GM19240 (cell line): ENCODE results near the gene CPTP.

Source experiments
- DNase-seq: peaks from one replicate; pipeline ENCODE4 v3.0.0; 2011; ENCODE audit warnings: low spot score; ENCODE audit not compliant: insufficient read length

CPTP gene

DNA sequence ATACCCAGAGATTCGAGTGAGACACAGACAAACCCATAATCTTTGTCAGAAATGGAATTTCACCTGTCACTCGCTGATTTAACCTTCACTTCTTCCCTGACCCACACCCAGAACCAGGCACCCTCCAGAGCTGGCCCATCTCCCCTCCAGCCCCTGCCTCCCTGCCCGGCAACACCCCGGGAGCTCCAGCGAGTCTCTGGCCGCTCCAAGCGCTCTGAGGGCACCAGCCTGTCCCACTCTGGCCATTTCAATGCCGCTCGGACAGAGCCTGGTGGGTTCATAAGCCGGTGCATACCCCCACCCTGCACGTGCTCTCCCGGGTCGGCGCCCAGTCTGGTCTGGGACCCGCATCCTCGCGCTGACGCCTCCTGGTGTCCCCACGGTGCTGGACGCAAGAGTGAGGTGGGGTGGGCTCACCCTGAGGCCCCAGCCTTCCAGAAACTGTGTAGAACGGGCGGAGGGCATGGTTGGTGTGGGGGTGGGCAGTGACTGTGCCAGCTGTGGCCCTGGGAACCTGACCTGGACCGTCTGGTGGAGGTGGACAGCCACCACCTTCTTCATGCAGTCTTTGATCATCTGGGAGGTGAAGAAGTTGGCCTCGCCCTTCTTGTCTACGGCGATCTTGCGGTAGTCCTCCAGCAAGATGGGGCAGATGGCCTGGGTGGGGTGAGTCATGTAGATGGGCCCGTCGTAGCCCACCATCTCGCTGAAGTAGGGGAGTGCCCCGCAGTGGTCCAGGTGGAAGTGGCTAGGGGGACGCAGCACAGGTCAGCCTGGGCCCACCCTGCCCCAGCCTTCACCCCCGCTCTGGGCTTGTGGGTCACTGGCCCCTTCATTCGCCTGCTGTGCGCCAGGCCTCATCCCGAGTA, 5.6 kb upstream of the CPTP start:
- DNase-seq, result no peak

DNA sequence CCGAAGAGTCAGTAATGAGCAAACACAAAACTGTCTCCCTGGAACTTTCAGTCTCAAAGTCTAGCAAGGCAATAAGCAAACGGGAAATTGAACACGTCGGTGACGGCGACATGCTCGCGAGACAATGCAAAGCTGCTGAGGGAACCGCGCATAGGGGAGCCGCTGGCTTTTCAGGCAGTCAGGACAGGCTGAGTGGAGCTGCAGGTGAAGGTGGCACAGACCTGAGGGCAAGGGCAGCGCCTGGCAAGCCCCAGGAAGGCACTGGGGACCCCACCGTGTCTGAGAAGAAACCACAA, 5.0 kb upstream of the CPTP start:
- no peak for DNase-seq

DNA sequence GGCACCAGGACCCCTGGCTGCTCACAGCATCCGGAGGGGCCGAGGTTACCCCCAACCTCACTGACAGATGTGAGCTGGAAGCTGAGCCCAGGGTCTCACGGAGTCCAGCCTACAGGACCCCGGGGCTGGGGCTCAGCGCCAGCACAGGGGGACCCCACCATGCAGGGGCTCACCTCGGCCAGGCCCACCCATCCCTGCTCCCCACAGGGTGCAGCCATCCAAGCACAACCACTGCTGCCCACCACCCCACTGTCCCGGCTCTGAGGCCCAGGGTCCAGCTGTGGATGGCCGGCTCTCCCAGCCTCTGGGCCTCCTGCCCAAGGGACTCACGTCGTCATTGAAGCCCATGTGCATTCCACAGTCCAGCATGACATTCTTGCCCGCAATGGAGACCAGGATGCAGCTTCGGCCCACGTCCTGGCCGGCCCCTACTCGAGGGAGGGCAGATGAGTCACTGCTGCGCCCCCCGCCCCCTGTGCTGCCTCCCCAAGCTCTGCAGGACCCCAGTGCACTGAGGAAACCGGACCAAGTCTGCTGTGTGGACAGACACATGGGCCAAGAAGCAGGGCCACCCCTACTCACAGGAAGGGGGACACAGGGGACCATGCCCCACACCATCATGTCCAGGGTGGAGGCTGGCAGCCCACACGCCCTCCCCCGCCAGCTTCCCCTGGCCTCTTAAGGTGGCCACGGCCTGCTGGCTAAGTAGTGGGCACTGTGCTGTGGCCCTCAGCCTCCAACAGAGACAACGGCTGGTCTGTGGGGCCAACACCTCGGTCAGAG, 3.7 kb upstream of the CPTP start:
- DNase-seq, result no peak

DNA sequence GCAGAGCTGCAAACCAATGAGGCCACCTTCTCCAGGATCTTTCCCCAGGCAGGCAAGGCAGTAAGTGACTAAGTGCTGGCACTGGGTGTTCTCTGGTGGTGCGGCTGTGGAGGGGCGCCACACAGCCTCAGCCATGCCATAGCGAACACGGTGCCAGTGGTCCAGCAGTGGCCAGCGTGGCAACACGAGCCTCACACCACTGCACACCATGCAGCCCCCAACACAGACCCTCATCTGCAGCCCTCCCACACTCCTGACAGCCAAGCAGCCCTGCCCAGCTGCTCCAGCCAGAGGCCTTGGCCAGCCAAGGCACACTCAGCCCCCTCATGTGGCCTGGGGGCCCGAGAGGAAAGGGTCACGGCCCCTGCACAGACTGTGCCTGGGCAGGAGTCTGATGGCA, 3.1 kb upstream of the CPTP start:
- DNase-seq, result no peak

DNA sequence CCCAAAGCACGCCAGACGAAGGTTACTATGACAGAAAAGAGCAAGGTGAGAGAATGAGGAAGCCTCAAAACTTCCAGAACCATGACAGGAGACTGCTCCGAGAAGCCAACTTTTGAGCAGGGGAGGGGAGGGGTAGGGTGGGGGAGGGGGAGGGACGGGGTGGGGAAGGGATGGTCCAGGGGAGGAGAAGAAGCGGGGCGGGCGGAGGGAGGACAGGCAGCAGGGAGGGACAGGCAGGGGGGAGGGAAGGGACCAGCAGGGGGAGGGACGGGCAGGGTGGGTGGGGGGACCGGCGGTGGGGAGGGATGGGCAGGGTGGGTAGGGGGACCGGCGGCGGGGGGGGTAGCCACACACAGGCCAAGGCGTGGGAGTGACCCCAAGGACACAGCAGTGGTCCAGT, 2.2 kb upstream of the CPTP start:
- no peak for DNase-seq

DNA sequence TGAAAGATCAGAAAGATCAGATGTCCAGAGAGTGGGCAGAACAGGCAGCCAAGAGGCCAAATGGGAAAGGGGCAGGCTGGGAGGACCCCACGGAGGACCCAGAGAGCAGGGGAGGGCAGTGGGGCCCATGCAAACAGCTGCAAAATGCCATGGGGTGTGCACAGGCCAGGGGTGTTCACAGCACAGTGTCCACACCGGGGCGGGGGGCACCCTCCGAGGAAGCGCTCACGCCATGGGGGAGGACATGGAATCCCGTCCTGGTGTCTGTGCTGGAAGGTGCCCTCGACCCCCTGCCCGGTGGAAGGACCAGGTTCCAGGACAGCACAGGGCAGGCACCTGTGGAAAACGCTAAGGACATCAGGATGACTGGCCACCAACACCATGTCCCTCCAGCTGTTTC, 1.6 kb upstream of the CPTP start:
- DNase-seq, result no peak

DNA sequence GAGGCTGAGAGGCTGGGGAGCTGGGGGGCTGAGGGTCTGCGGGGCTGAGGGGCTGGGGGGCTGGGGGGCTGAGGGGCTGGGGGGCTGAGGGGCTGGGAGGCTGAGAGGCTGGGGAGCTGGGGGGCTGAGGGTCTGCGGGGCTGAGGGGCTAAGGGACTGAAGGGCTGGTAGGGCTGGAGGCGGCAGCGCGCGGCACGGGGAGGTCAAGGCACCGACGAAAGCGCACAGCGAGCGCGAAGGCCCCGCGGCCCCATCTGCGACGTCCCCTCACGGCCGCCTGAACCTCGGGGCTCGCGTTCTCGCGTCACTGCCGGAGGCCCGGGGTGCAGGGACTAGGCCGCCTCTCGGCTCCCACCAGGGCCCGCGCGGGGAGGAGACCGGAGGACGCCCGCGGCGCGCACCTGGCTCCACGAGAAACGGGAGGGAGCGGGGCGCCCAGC, 498 bp upstream of the CPTP start:
- DNase-seq, result no peak

DNA sequence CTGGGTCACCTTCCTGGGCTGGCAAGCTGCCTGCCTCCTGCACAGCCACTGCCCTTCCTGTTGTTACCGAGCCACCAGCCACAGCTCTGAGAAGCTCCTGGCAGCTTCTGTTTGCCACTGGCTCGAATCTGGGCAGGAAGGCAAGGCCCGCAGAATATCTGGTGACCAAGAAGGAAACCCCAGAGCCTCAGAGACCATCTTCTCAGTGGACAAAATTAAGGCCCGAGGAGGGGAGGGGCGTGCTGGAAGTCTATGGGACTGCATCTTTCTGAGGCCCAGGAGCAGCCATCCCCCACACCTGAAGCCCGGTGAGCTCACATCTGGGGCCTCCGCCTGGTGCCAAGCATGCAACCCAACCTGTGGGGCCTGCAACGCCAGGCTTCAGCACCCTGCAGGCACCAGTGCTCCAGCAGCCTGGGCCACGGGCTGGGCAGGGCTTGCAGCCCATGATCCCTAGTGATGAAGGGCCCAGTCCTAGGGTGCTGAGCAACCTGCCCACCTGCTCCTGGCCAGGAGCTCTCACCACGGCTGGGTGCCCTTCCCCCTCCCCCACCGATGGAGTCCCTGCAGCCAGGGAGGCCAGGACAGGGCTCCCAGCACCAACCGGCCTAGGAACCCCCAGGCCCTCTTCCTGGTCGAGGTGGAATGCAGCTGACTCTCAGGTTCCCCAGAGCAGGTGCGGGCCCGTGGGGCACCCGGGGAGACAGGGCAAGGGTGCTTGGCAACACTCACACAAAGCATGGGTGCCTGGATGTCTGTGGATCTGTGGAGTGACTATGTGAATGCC, 879 bp downstream of the CPTP start:
- no peak for DNase-seq

DNA sequence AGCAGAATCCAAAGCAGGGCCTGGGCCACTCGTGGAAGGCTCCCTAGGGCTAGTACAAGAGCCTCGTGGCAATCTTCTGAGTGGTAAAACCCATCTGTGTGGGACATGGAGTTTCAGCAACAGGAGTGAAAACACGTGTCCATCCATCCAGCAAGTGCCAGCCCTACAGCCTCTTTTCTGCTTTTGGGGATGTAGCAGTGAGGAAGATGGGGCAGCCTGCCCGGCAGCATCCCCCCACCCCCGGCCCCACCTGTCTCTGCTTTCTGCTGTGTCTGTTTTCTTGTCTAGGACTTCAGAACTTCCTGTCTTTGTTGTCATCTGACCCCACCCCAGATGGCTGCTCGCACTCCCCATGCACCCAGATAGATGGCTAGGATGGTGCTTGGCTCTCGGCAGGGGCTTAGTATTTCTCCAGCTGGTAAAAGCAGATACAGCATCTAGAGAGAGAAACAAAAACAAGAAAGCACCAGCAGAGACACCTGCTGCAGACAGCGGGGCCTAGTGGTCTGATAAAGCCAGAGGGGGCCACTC, 1.5 kb downstream of the CPTP start:
- DNase-seq, result no peak

DNA sequence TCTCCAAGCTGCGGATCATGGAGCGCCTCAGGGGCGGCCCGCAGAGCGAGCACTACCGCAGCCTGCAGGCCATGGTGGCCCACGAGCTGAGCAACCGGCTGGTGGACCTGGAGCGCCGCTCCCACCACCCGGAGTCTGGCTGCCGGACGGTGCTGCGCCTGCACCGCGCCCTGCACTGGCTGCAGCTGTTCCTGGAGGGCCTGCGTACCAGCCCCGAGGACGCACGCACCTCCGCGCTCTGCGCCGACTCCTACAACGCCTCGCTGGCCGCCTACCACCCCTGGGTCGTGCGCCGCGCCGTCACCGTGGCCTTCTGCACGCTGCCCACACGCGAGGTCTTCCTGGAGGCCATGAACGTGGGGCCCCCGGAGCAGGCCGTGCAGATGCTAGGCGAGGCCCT, 2.7 kb downstream of the CPTP start:
- DNase-seq, result no peak

DNA sequence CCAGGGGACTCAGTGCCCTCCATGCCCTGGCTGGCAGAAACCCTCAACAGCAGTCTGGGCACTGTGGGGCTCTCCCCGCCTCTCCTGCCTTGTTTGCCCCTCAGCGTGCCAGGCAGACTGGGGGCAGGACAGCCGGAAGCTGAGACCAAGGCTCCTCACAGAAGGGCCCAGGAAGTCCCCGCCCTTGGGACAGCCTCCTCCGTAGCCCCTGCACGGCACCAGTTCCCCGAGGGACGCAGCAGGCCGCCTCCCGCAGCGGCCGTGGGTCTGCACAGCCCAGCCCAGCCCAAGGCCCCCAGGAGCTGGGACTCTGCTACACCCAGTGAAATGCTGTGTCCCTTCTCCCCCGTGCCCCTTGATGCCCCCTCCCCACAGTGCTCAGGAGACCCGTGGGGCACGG, 3.7 kb downstream of the CPTP start:
- DNase-seq, result no peak

DNA sequence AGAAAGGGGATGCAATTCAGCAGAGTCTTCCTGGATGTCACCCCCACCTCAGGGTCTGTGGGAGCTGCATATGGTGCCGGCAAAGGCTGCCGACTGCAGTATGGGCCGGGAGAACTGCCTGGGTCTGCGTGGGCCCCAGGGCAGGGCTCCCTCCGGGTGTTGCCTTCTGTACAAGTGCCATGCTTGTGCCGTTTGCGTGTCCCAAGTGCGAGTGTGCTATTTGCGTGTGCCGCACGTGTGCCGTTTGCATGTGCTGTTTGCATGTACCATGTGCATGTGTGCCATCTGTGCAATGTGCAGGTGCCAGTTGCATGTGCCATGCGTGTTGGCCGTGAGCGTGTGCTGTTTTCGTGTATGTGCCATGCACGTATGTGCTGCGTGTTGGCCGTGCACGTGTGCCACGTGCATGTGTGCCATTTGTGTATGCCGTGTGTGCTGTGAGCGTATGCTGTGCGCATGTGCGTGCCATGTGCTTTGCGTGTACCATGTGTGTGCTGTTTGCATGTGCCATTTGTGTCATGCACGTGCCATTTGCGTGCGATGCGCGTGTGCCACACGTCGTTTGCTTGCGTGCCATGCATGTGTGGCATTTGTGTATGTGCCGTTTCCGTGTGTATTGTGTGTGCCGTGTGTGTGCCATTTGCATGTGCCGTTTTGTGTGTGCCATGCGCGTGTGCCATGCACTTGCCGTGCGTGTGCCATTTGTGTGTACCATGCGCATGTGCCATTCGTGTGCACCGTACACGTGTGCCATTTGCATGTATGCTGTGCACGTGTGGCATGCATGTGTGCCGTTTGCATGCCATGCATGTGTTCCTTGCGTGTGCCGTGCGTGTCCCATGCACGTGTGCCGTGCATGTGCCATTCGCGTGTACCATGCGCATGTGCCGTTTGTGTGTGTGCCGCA, 5.0 kb downstream of the CPTP start:
- no peak for DNase-seq

DNA sequence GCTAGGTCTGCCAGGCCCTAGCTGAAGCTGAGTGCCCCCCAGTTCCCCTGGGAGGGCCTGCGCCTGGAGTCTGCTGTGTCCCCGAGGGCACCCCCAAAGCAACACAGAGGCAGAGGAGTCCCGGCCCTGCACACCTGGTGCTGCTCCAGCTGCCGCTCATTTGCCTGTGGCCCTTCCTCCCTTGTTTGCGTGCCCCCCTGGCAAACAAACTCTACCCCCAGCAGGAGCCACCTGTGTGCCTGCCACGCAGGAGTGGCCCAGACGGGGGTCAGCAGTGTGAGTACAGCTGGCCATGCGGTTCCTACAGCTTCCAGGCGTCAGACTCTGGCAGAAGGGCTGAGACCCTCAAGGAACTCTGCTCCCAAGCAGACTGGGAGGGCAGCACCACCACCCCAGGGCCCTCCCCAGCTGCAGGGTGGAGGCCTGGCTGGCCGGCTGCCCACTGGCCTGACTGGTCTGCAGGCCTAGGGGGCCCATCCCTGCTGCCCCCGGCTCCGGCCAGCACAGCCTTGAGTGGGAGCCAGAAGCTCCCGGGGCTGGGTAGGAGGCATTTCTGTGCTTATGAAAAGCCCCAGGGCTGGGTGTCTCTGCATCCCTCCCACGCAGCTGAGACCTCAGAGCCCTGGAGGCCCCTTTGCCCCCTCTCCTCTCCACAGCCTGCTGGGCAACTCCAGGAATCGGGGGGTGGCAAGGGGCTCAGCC, 5.9 kb downstream of the CPTP start:
- DNase-seq, result no peak

DNA sequence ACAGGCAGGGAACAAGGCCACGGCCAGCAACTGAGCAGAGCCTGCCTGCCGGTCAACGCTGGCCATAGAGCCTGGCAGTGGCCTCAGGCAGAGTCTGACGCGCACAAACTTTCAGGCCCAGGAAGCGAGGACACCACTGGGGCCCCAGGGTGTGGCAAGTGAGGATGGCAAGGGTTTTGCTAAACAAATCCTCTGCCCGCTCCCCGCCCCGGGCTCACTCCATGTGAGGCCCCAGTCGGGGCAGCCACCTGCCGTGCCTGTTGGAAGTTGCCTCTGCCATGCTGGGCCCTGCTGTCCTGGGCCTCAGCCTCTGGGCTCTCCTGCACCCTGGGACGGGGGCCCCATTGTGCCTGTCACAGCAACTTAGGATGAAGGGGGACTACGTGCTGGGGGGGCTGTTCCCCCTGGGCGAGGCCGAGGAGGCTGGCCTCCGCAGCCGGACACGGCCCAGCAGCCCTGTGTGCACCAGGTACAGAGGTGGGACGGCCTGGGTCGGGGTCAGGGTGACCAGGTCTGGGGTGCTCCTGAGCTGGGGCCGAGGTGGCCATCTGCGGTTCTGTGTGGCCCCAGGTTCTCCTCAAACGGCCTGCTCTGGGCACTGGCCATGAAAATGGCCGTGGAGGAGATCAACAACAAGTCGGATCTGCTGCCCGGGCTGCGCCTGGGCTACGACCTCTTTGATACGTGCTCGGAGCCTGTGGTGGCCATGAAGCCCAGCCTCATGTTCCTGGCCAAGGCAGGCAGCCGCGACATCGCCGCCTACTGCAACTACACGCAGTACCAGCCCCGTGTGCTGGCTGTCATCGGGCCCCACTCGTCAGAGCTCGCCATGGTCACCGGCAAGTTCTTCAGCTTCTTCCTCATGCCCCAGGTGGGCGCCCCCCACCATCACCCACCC, 6.7 kb downstream of the CPTP start, which contains the start of gene TAS1R3:
TAS1R3 (plus strand) TSS at position 213 of the 898 bp plus-strand sequence; CDS start at position 279, 66 bp downstream.
- DNase-seq, result no peak

DNA sequence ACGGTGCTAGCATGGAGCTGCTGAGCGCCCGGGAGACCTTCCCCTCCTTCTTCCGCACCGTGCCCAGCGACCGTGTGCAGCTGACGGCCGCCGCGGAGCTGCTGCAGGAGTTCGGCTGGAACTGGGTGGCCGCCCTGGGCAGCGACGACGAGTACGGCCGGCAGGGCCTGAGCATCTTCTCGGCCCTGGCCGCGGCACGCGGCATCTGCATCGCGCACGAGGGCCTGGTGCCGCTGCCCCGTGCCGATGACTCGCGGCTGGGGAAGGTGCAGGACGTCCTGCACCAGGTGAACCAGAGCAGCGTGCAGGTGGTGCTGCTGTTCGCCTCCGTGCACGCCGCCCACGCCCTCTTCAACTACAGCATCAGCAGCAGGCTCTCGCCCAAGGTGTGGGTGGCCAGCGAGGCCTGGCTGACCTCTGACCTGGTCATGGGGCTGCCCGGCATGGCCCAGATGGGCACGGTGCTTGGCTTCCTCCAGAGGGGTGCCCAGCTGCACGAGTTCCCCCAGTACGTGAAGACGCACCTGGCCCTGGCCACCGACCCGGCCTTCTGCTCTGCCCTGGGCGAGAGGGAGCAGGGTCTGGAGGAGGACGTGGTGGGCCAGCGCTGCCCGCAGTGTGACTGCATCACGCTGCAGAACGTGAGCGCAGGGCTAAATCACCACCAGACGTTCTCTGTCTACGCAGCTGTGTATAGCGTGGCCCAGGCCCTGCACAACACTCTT, 7.6 kb downstream of the CPTP start:
- DNase-seq, result no peak

DNA sequence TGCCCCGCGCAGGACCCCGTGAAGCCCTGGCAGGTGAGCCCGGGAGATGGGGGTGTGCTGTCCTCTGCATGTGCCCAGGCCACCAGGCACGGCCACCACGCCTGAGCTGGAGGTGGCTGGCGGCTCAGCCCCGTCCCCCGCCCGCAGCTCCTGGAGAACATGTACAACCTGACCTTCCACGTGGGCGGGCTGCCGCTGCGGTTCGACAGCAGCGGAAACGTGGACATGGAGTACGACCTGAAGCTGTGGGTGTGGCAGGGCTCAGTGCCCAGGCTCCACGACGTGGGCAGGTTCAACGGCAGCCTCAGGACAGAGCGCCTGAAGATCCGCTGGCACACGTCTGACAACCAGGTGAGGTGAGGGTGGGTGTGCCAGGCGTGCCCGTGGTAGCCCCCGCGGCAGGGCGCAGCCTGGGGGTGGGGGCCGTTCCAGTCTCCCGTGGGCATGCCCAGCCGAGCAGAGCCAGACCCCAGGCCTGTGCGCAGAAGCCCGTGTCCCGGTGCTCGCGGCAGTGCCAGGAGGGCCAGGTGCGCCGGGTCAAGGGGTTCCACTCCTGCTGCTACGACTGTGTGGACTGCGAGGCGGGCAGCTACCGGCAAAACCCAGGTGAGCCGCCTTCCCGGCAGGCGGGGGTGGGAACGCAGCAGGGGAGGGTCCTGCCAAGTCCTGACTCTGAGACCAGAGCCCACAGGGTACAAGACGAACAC, 8.3 kb downstream of the CPTP start:
- no peak for DNase-seq

DNA sequence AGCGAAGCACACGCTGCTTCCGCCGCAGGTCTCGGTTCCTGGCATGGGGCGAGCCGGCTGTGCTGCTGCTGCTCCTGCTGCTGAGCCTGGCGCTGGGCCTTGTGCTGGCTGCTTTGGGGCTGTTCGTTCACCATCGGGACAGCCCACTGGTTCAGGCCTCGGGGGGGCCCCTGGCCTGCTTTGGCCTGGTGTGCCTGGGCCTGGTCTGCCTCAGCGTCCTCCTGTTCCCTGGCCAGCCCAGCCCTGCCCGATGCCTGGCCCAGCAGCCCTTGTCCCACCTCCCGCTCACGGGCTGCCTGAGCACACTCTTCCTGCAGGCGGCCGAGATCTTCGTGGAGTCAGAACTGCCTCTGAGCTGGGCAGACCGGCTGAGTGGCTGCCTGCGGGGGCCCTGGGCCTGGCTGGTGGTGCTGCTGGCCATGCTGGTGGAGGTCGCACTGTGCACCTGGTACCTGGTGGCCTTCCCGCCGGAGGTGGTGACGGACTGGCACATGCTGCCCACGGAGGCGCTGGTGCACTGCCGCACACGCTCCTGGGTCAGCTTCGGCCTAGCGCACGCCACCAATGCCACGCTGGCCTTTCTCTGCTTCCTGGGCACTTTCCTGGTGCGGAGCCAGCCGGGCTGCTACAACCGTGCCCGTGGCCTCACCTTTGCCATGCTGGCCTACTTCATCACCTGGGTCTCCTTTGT, 9.1 kb downstream of the CPTP start:
- DNase-seq, result no peak
